Trophoblast cell (in vitro differentiated cells and primary cell): Measurements from ENCODE around the gene SKA3.
"Not testable (repeated sequence)": the region's sequence is repeated elsewhere in the genome, so short reads cannot be mapped to it uniquely, and the experiment has no call there.

Source experiments
- DNase-seq, 2 donors: peaks; one replicate each; pipeline ENCODE4 v3.0.0-alpha.2; 2016
- H2AFZ ChIP-seq: 2 replicates; pipeline ENCODE4 v1.6.1; 2013; ENCODE audit warnings: low read length, moderate library complexity, mild to moderate bottlenecking; ENCODE audit not compliant: insufficient read depth, poor library complexity
- H2AK5ac ChIP-seq: 2 replicates; pipeline ENCODE4 v1.6.1; 2013; ENCODE audit warnings: mild to moderate bottlenecking, low read length
- H2BK120ac ChIP-seq: 2 replicates; pipeline ENCODE4 v1.6.1; 2013; ENCODE audit warnings: low read length, mild to moderate bottlenecking, moderate library complexity; ENCODE audit not compliant: insufficient read depth, poor library complexity
- H2BK12ac ChIP-seq: 2 replicates; pipeline ENCODE4 v1.6.1; 2013; ENCODE audit warnings: mild to moderate bottlenecking, low read length, moderate library complexity
- H2BK5ac ChIP-seq: 2 replicates; pipeline ENCODE4 v1.6.1; 2013; ENCODE audit warnings: low read length, low read depth, moderate library complexity, mild to moderate bottlenecking; ENCODE audit not compliant: poor library complexity
- H3K14ac ChIP-seq: 2 replicates; pipeline ENCODE4 v1.6.1; 2013; ENCODE audit warnings: mild to moderate bottlenecking, low read length
- H3K18ac ChIP-seq: 2 replicates; pipeline ENCODE4 v1.6.1; 2013; ENCODE audit warnings: mild to moderate bottlenecking, low read length
- H3K23ac ChIP-seq: 2 replicates; pipeline ENCODE4 v1.6.1; 2013; ENCODE audit warnings: low read length
- H3K27ac ChIP-seq: 2 replicates; pipeline ENCODE4 v1.5.1; 2013; ENCODE audit warnings: low read depth, mild to moderate bottlenecking, inconsistent platforms, low read length, moderate library complexity
- H3K27me3 ChIP-seq: 2 replicates; pipeline ENCODE4 v1.6.1; 2013; ENCODE audit warnings: inconsistent platforms, mild to moderate bottlenecking, low read length, moderate library complexity; ENCODE audit not compliant: insufficient read depth
- H3K36me3 ChIP-seq, 2 experiments: 1 replicate in 1 of 2; 2 replicates in 1 of 2; pipeline ENCODE4 v1.6.1; 2013; ENCODE audit warnings: low read length in 2 of 2, mild to moderate bottlenecking in 2 of 2, moderate library complexity in 1 of 2; ENCODE audit not compliant: insufficient read depth in 2 of 2, control insufficient read depth in 1 of 2
- H3K4ac ChIP-seq: 2 replicates; pipeline ENCODE4 v1.6.1; 2013; ENCODE audit warnings: low read depth, mild to moderate bottlenecking, low read length, moderate library complexity
- H3K4me1 ChIP-seq, 2 experiments: 1 replicate in 1 of 2; 2 replicates in 1 of 2; pipeline ENCODE4 v1.6.1; 2013; ENCODE audit warnings: low read length in 2 of 2, mild to moderate bottlenecking in 2 of 2, moderate library complexity in 1 of 2; ENCODE audit not compliant: insufficient read depth in 2 of 2, control insufficient read depth in 1 of 2
- H3K4me2 ChIP-seq: 2 replicates; pipeline ENCODE4 v1.6.1; 2013; ENCODE audit warnings: inconsistent platforms, mild to moderate bottlenecking, low read length, moderate library complexity
- H3K4me3 ChIP-seq: 2 replicates; pipeline ENCODE4 v1.5.1; 2013; ENCODE audit warnings: mild to moderate bottlenecking, low read depth, low read length, inconsistent platforms
- H3K79me1 ChIP-seq: one replicate; pipeline ENCODE4 v1.6.1; 2013; ENCODE audit warnings: low read length
- H3K79me2 ChIP-seq: 2 replicates; pipeline ENCODE4 v1.6.1; 2013; ENCODE audit warnings: low read length, mild to moderate bottlenecking; ENCODE audit not compliant: control insufficient read depth, insufficient read depth, poor library complexity
- H3K9ac ChIP-seq: 2 replicates; pipeline ENCODE4 v1.6.1; 2013; ENCODE audit warnings: mild to moderate bottlenecking, low read length
- H3K9me3 ChIP-seq: 2 replicates; pipeline ENCODE4 v1.6.1; 2013; ENCODE audit warnings: low read depth, mild to moderate bottlenecking, control low read depth, inconsistent platforms, low read length; ENCODE audit not compliant: insufficient read depth
- H4K12ac ChIP-seq: 2 replicates; pipeline ENCODE4 v1.6.1; 2013; ENCODE audit warnings: low read depth, mild to moderate bottlenecking, low read length, moderate library complexity
- H4K8ac ChIP-seq: 2 replicates; pipeline ENCODE4 v1.6.1; 2013; ENCODE audit warnings: low read depth, mild to moderate bottlenecking, low read length, moderate library complexity
- H4K91ac ChIP-seq: one replicate; pipeline ENCODE4 v1.6.1; 2013; ENCODE audit warnings: low read depth, mild to moderate bottlenecking, low read length, moderate library complexity
- WGBS: extraction: QIAGEN DNeasy Blood & Tissue Kit; methylation state at CpG from one replicate; pipeline ENCODE4 v1.1.7; 2013; ENCODE audit warnings: missing lambda C conversion rate; ENCODE audit not compliant: insufficient read length, insufficient coverage; ENCODE audit errors: extremely low coverage; 5-methylcytosine and 5-hydroxymethylcytosine counted together

SKA3 gene

GRCh38 chr13:21171420-21171819 is 4.9 kb downstream of the SKA3 start:
- WGBS: no CpG with 5 or more reads among the region's 9 CpGs
- H2BK120ac ChIP-seq: no peak overlapping the region
- H2BK12ac ChIP-seq: no peak overlapping the region
- no peak overlapping the region for H3K23ac ChIP-seq
- H3K79me1 ChIP-seq: peaks cover 4% of the 10 kb centered on the region
- H2BK5ac ChIP-seq: no peak overlapping the region
- H3K79me2 ChIP-seq: peaks cover 5% of the 10 kb centered on the region
- H3K4me1 ChIP-seq: peaks cover 0 to 3% of the 10 kb centered on the region in 2 experiments
- no peak overlapping the region for H3K4me3 ChIP-seq
- no peak overlapping the region for H3K14ac ChIP-seq
- no peak overlapping the region for H4K91ac ChIP-seq
- no peak overlapping the region for H2AK5ac ChIP-seq
- no peak overlapping the region for H3K9ac ChIP-seq
- no peak overlapping the region for H3K18ac ChIP-seq
- no peak overlapping the region for H4K12ac ChIP-seq
- H3K4ac ChIP-seq: no peak overlapping the region
- H4K8ac ChIP-seq: no peak overlapping the region
- H3K27ac ChIP-seq: no peak overlapping the region
- no peak overlapping the region for H3K4me2 ChIP-seq
- H3K9me3 ChIP-seq: no peaks in the 10 kb centered on the region
- no peak for DNase-seq
- H3K36me3 ChIP-seq: peaks cover 7 to 10% of the 10 kb centered on the region in 2 experiments
- H2AFZ ChIP-seq: no peak overlapping the region
- no peaks in the 10 kb centered on the region for H3K27me3 ChIP-seq

GRCh38 chr13:21165606-21166005 is 10.7 kb downstream of the SKA3 start:
- H3K27ac ChIP-seq, H3K9me3 ChIP-seq, H3K79me1 ChIP-seq, H3K36me3 ChIP-seq, H3K18ac ChIP-seq, H4K91ac ChIP-seq, H3K23ac ChIP-seq, H3K4me1 ChIP-seq, H3K4me3 ChIP-seq, H4K12ac ChIP-seq, H2BK12ac ChIP-seq, H3K4ac ChIP-seq, H3K9ac ChIP-seq, H4K8ac ChIP-seq, H2AK5ac ChIP-seq, H2BK120ac ChIP-seq, DNase-seq, H3K4me2 ChIP-seq, H2AFZ ChIP-seq, H3K14ac ChIP-seq, H3K79me2 ChIP-seq, H3K27me3 ChIP-seq, H2BK5ac ChIP-seq: not testable (repeated sequence)
- no CpG with 5 or more reads among the region's 4 CpGs for WGBS

GRCh38 chr13:21164631-21165030 is 11.7 kb downstream of the SKA3 start:
- H3K9ac ChIP-seq: no peak overlapping the region
- H3K27me3 ChIP-seq: no peaks in the 10 kb centered on the region
- H3K18ac ChIP-seq: no peak overlapping the region
- H2BK12ac ChIP-seq: no peak overlapping the region
- H2BK120ac ChIP-seq: no peak overlapping the region
- no CpG with 5 or more reads among the region's 4 CpGs for WGBS
- no peak overlapping the region for H3K27ac ChIP-seq
- no peaks in the 10 kb centered on the region for H3K4me1 ChIP-seq
- no peak overlapping the region for H3K4me2 ChIP-seq
- H4K91ac ChIP-seq: no peak overlapping the region
- no peak overlapping the region for H4K8ac ChIP-seq
- no peak overlapping the region for H3K4me3 ChIP-seq
- no peak for DNase-seq
- no peak overlapping the region for H2AFZ ChIP-seq
- H3K36me3 ChIP-seq: peaks cover 4 to 8% of the 10 kb centered on the region in 2 experiments
- no peaks in the 10 kb centered on the region for H3K79me1 ChIP-seq
- no peaks in the 10 kb centered on the region for H3K79me2 ChIP-seq
- no peak overlapping the region for H4K12ac ChIP-seq
- no peak overlapping the region for H3K14ac ChIP-seq
- no peaks in the 10 kb centered on the region for H3K9me3 ChIP-seq
- no peak overlapping the region for H3K23ac ChIP-seq
- H2AK5ac ChIP-seq: no peak overlapping the region
- H3K4ac ChIP-seq: no peak overlapping the region
- no peak overlapping the region for H2BK5ac ChIP-seq

- no CpG with 5 or more reads among the region's 8 CpGs for WGBS
Observed at GRCh38 chr13:21152251-21152899, 24.0 kb downstream of the SKA3 start.

More at GRCh38 chr13:21152251-21152899, 24.0 kb downstream of the SKA3 start:
- H3K9ac ChIP-seq: no peak overlapping the region
- no peak overlapping the region for H2BK5ac ChIP-seq
- H4K91ac ChIP-seq: no peak overlapping the region
- no peak overlapping the region for H3K4ac ChIP-seq
- no peaks in the 10 kb centered on the region for H3K4me1 ChIP-seq
- no peaks in the 10 kb centered on the region for H3K79me2 ChIP-seq
- no peak overlapping the region for H4K12ac ChIP-seq
- no peaks in the 10 kb centered on the region for H3K9me3 ChIP-seq
- no peak overlapping the region for H3K4me2 ChIP-seq
- H2AK5ac ChIP-seq: no peak overlapping the region
- no peak overlapping the region for H3K18ac ChIP-seq
- no peak overlapping the region for H3K14ac ChIP-seq
- no peak overlapping the region for H3K23ac ChIP-seq
- H4K8ac ChIP-seq: no peak overlapping the region
- H3K27ac ChIP-seq: no peak overlapping the region
- no peaks in the 10 kb centered on the region for H3K27me3 ChIP-seq
- no peak overlapping the region for H2AFZ ChIP-seq
- H3K79me1 ChIP-seq: no peaks in the 10 kb centered on the region
- no peak overlapping the region for H2BK12ac ChIP-seq
- no peak overlapping the region for H2BK120ac ChIP-seq
- no peak overlapping the region for H3K4me3 ChIP-seq
- peaks cover 7 to 11% of the 10 kb centered on the region in 2 experiments for H3K36me3 ChIP-seq
- no peak for DNase-seq
